22Rv1 (cell line): ENCODE results near the gene MITD1.

Source experiments
- ZFX ChIP-seq: fragments of 450-650 bp; IDR thresholded peaks from 2 replicates; pipeline ENCODE4 v1.6.1; 2017; ENCODE audit warnings: antibody characterized with exemption, borderline replicate concordance
- TF ChIP-seq, protein P1 (sequence below): fragments of 450-650 bp; IDR thresholded peaks from 2 replicates; pipeline ENCODE4 v1.5.1; 2017; ENCODE audit warnings: mild to moderate bottlenecking

DNA sequence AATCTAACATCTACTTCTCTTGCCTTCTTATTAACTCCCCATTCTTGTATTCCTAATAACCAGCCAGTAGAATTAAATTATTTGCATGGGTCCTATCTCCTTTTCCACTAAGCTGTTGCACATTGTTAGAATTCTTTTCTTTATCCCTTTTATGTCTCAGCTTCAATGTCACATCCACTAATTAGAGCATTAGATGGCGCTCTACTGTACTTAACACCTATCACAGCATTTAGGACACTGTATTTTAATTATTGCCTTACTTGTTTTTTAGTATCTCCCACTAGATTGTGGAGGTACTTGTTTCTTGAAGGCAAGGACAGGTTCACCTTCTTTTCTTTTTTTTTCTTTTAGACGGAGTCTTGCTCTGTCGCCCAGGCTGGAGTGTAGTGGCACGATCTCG, 22.3 kb downstream of the MITD1 start:
- TF ChIP-seq, protein P1, sequence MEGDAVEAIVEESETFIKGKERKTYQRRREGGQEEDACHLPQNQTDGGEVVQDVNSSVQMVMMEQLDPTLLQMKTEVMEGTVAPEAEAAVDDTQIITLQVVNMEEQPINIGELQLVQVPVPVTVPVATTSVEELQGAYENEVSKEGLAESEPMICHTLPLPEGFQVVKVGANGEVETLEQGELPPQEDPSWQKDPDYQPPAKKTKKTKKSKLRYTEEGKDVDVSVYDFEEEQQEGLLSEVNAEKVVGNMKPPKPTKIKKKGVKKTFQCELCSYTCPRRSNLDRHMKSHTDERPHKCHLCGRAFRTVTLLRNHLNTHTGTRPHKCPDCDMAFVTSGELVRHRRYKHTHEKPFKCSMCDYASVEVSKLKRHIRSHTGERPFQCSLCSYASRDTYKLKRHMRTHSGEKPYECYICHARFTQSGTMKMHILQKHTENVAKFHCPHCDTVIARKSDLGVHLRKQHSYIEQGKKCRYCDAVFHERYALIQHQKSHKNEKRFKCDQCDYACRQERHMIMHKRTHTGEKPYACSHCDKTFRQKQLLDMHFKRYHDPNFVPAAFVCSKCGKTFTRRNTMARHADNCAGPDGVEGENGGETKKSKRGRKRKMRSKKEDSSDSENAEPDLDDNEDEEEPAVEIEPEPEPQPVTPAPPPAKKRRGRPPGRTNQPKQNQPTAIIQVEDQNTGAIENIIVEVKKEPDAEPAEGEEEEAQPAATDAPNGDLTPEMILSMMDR = no peak
- TF ChIP-seq ZFX = no peak
